Left ventricle myocardium inferior (tissue), 1 donor: Measurements from ENCODE around the gene NKX2-4. TPM values are rescaled to one million over a fixed set of nuclear protein-coding genes. Genes with fewer than 3 reads are reported as not detected.

Source experiments
- DNase-seq: peaks from one replicate; pipeline ENCODE4 v3.0.0-alpha.2; 2020
- H3K27ac ChIP-seq: fragments of 200-600 bp; replicated peaks from 2 replicates; pipeline ENCODE4 v1.8.0; 2021
- H3K27me3 ChIP-seq: fragments of 200-600 bp; 2 replicates; pipeline ENCODE4 v1.8.0; 2021; ENCODE audit warnings: low read depth
- H3K36me3 ChIP-seq: fragments of 200-600 bp; 2 replicates; pipeline ENCODE4 v1.8.0; 2021
- H3K4me1 ChIP-seq: fragments of 200-600 bp; 2 replicates; pipeline ENCODE4 v1.8.0; 2021
- H3K4me3 ChIP-seq: fragments of 200-600 bp; 2 replicates; pipeline ENCODE4 v1.8.0; 2021; ENCODE audit warnings: mild to moderate bottlenecking, moderate library complexity
- H3K9me3 ChIP-seq: fragments of 200-600 bp; replicated peaks from 2 replicates; pipeline ENCODE4 v1.8.0; 2021
- intact Hi-C: fragments of 100-400 bp; cut with micrococcal nuclease; formaldehyde crosslinking; loops from one replicate; pipeline ENCODE4 v1.11.0; 2022
- total RNA-seq: library from RNA; stranded (reverse); fragmentation: NEBNext Ultra II Directional; extraction: Animal tissue kit (Norgen Biotek cat#: 25700); gene quantifications from one replicate; pipeline ENCODE4 v1.2.1, GENCODE V29; 2021
- TF ChIP-seq, protein P1 (sequence below): fragments of 200-600 bp; IDR thresholded peaks from 2 replicates; pipeline ENCODE4 v1.8.0; 2021; ENCODE audit warnings: antibody characterized with exemption, mild to moderate bottlenecking, borderline replicate concordance
- donor health status: DM: no; HTN: yes; CAD: no; lungs with severe emphysema.

The NKX2-4 gene
- total RNA-seq, 1 donor from 2014 or later = not detected

DNA sequence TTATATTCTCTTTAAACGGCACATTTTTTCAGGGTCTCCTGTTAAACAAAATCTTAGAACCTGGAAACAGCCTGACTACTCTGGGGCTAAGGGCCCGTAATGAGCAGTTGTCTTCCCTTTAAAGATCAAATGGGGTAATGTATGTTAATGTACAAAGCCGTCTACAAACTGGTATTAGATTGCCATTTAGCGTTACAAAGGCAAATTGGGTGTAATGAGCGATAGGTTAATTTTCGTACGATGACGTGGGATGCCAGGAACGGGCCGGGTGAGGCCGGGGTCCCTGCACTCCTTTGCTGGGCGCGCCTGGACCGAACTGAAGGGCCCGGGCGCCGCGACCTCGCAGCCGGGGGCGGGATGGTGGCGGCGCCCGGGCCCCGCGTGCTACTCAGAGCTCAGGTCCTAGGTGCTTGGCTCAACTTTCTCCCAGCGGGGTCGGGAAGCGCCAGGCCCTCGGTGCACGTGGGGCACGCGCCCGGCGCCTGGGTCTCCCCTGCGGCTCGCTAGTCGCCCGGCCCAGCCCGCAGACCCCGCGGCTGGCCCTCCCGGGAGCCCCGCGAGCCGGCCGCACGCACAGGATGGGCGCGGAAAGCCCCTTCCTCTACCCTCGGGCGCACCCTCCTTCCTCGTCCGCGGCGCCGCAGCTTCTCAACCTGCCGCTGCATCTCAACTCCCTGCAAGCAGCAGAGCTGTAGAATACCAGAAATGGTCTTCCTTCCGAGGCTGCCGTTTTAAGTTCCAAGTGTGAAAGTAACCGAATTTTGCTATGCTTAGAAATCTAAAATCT is 5.9 kb downstream of the NKX2-4 start:
- intact Hi-C loops = no loop called here
- no peaks in the 10 kb centered on the region for H3K9me3 ChIP-seq
- TF ChIP-seq, protein P1, sequence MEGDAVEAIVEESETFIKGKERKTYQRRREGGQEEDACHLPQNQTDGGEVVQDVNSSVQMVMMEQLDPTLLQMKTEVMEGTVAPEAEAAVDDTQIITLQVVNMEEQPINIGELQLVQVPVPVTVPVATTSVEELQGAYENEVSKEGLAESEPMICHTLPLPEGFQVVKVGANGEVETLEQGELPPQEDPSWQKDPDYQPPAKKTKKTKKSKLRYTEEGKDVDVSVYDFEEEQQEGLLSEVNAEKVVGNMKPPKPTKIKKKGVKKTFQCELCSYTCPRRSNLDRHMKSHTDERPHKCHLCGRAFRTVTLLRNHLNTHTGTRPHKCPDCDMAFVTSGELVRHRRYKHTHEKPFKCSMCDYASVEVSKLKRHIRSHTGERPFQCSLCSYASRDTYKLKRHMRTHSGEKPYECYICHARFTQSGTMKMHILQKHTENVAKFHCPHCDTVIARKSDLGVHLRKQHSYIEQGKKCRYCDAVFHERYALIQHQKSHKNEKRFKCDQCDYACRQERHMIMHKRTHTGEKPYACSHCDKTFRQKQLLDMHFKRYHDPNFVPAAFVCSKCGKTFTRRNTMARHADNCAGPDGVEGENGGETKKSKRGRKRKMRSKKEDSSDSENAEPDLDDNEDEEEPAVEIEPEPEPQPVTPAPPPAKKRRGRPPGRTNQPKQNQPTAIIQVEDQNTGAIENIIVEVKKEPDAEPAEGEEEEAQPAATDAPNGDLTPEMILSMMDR = no peak
- peaks cover 15% of the 10 kb centered on the region for H3K4me1 ChIP-seq
- no peak overlapping the region for H3K27ac ChIP-seq
- H3K4me3 ChIP-seq = no peak overlapping the region
- DNase-seq = no peak
- H3K27me3 ChIP-seq = peaks cover 61% of the 10 kb centered on the region
- peaks cover 43% of the 10 kb centered on the region for H3K36me3 ChIP-seq

DNA sequence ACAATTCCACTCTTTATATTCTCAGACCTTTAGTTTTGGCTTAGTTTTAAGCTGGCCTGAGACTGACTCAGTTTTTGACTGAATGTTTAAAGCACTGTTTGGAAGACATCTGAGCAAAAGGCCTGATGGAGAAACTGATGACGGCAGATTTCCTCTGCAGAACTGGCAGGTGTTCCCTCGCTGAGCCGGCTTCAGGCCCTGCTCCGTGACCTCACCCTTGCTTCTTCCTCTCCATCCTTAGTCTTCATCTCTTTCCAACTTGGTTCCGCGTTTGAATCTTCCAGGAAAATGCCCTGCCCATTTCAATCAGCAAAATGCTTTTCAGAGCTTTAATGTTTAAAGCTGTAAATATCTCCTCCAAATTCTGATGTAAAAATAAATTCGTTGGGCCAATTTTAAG is 6.6 kb downstream of the NKX2-4 start:
- Histone ChIP-seq H3K4me3 (no peak overlapping the region), H3K27ac (no peak overlapping the region), H3K9me3 (no peaks in the 10 kb centered on the region), H3K36me3 (peaks cover 49% of the 10 kb centered on the region), H3K4me1 (peaks cover 9% of the 10 kb centered on the region), H3K27me3 (peaks cover 55% of the 10 kb centered on the region)
- intact Hi-C loops = no loop called here
- no peak for DNase-seq
- TF ChIP-seq, protein P1 = no peak

- Histone ChIP-seq H3K27ac (no peak overlapping the region), H3K4me1 (peaks cover 5% of the 10 kb centered on the region), H3K4me3 (no peak overlapping the region), H3K9me3 (no peaks in the 10 kb centered on the region), H3K27me3 (peaks cover 41% of the 10 kb centered on the region), H3K36me3 (peaks cover 62% of the 10 kb centered on the region)
- intact Hi-C loops = no loop called here
- DNase-seq = no peak
- TF ChIP-seq, protein P1 = no peak
Observed at GRCh38 chr20:21389368-21389767, 8.0 kb downstream of the NKX2-4 start.

GRCh38 chr20:21388566-21388965 is 8.8 kb downstream of the NKX2-4 start:
- Histone ChIP-seq H3K27me3 (peaks cover 33% of the 10 kb centered on the region), H3K4me3 (no peak overlapping the region), H3K27ac (no peak overlapping the region), H3K36me3 (peaks cover 69% of the 10 kb centered on the region), H3K4me1 (peaks cover 5% of the 10 kb centered on the region), H3K9me3 (no peaks in the 10 kb centered on the region)
- intact Hi-C loops = no loop called here
- DNase-seq = no peak
- TF ChIP-seq, protein P1 = no peak

GRCh38 chr20:21387528-21387927 is 9.8 kb downstream of the NKX2-4 start:
- Histone ChIP-seq H3K36me3 (peaks cover 79% of the 10 kb centered on the region), H3K9me3 (no peaks in the 10 kb centered on the region), H3K27me3 (peaks cover 23% of the 10 kb centered on the region), H3K4me1 (peaks cover 5% of the 10 kb centered on the region), H3K4me3 (no peak overlapping the region), H3K27ac (no peak overlapping the region)
- no peak for DNase-seq
- TF ChIP-seq, protein P1 = no peak
- intact Hi-C loops = no loop called here
